GM12801 (cell line): ENCODE results near the gene COL8A1.

ENCODE experiments used
- TF ChIP-seq, protein P1 (sequence below): IDR thresholded peaks from one replicate; pipeline ENCODE4 v1.5.1; 2011; ENCODE audit warnings: control low read depth; ENCODE audit not compliant: insufficient read length; ENCODE audit errors: extremely low read depth

COL8A1 gene

DNA sequence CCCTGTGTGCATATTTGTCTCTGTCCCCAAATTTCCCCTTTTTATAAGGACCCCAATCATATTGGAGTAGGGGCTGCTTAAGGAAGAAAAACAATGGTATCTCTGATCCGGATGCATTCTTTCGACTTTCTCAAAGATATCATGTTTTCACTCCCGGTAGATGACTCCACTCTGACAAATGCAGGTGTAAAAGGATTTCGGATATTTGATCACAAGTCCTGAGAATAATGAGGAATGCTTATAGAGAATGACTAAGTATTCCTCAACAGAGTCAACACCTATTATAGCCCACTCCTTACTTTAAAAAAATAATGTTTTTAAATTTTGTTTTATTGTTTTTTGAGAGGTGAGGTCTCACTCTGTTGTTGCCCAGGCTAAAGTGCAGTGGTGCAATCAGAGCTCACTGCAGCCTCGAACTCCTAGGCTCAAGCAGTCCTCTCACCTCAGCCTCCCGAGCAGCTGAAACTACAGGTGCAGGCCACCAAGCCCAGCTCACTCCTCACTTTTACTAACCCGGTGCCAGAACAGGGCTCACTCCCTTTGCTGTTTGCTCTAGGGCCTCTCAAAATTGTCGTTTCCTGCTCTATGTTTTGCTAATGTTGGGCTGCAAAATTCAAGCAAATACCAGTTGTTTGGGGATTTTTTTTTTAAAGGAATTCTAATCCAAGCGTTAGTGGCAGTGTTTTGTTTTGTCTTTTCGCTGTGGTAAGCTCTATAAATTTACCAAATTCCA is 24.6 kb downstream of the COL8A1 start:
- TF ChIP-seq, protein P1, sequence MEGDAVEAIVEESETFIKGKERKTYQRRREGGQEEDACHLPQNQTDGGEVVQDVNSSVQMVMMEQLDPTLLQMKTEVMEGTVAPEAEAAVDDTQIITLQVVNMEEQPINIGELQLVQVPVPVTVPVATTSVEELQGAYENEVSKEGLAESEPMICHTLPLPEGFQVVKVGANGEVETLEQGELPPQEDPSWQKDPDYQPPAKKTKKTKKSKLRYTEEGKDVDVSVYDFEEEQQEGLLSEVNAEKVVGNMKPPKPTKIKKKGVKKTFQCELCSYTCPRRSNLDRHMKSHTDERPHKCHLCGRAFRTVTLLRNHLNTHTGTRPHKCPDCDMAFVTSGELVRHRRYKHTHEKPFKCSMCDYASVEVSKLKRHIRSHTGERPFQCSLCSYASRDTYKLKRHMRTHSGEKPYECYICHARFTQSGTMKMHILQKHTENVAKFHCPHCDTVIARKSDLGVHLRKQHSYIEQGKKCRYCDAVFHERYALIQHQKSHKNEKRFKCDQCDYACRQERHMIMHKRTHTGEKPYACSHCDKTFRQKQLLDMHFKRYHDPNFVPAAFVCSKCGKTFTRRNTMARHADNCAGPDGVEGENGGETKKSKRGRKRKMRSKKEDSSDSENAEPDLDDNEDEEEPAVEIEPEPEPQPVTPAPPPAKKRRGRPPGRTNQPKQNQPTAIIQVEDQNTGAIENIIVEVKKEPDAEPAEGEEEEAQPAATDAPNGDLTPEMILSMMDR, result no peak

DNA sequence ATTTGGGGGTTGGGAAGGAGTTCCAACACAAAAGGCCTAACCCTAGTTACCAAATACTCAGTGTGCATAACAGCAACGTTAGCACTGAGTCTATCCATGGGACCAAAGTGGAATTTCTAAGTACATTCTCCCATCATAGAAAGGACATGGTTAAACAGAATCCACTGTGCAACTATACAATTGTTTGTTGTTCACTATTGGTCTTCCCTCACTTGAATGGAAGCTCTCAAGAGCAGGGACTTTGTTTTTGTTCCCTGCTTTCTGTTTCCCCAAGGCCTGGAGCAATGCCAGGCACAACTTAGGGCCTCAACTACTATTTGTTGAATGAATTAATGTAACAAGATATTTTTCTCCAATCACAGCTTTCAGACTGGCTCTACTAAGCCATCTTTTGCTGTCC is 25.6 kb downstream of the COL8A1 start:
- TF ChIP-seq, protein P1, result no peak

DNA sequence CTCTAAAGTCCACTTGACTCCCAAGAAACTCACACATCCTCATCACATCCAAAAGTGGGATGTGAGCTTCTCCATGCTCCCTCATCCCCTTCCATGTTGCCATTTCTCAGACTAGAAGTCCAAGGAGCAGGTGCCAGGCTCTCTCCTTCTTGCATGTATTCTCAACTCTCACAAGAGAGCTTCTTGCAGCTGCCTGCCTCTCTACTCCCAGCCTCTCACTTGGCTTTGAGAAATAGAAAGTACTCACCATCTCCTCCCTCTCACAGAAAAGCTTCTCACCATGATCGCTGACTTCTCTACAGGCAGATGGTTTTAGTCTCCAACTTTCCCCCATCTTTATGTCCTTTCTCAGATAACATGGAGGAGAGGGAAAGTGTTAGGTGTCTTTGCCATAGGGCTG is 26.6 kb downstream of the COL8A1 start:
- TF ChIP-seq, protein P1, result no peak

DNA sequence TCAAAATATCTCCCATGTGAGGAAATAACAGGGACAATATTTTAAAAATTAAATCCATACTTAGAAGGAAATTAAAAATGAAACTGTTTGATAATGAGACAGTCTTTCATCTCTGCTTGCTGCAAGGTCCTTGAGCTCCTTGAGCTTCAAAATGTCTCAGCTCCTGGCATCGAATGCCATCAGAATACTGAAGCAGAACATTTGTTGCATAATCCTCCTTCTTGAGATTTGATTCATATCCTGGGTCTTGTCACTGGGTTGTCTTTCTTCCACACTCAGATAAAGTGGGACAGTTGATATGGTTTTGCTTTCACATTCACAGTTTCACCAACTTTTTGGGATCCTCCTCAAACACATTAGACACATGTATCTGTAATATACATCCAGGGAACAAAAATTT is 27.8 kb downstream of the COL8A1 start:
- TF ChIP-seq, protein P1, result no peak

GRCh38 chr3:99668044-99668443 is 29.6 kb downstream of the COL8A1 start:
- TF ChIP-seq, protein P1, result no peak

DNA sequence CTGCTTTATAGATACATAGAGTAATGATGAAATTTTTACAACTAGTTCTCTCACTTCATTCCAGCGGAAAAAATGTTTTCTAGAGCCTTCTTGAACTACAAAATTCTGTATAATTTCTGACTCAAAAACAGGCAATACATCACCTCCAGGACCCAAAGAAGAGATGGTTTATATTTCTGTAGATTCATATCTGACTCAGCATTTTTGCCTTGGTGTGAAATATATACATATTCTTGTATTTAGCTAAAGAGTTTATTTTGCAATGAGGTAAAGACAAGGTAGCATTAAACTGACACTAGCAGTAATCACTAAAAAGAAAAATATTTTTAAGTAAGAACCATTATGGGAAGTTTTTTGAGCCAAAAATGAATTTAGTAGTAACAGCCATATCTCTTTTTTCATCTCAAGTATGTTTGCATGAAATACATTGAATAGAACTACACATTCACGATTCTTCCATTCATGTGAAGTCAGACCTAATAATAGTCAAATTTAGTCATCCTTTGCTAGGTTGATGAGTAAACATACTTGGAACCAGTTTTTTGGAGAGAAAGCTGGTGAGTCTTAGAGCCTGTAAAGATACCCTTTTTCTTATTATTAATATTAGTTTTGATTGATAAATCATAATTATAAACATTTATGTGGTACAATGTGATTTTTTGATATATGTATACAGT is 31.6 kb downstream of the COL8A1 start:
- TF ChIP-seq, protein P1, result no peak

- TF ChIP-seq, protein P1, result no peak
Measured at GRCh38 chr3:99670556-99670950, 32.2 kb downstream of the COL8A1 start.
